Fibroblast of skin of right biceps (primary cell): ENCODE results near the gene HNF1B.
"Not testable (repeated sequence)": the region's sequence is repeated elsewhere in the genome, so short reads cannot be mapped to it uniquely, and the experiment has no call there.

Experiments used
- DNase-seq: peaks from one replicate; pipeline ENCODE4 v3.0.0-alpha.2; 2013

HNF1B gene

GRCh38 chr17:37699285-37699973 lies 45.4 kb downstream of the HNF1B start:
- DNase-seq, result peak; percentile 32

DNA sequence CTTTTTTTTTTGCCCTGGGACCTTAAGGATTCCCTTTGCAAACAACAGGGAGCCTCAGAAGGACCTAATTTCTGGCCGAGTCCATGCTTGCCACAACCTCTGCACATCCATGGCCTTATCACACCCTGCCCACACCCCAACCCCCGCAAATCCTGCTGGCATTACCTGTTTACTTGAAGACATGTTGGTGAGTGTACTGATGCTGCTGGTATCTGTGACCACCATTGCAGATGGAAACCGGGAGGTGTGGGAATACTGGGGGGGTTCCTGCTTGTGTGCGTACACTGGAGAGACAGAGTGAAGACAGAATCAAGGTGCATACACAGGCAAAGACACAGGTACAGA lies 46.0 kb downstream of the HNF1B start:
- DNase-seq, result no peak

DNA sequence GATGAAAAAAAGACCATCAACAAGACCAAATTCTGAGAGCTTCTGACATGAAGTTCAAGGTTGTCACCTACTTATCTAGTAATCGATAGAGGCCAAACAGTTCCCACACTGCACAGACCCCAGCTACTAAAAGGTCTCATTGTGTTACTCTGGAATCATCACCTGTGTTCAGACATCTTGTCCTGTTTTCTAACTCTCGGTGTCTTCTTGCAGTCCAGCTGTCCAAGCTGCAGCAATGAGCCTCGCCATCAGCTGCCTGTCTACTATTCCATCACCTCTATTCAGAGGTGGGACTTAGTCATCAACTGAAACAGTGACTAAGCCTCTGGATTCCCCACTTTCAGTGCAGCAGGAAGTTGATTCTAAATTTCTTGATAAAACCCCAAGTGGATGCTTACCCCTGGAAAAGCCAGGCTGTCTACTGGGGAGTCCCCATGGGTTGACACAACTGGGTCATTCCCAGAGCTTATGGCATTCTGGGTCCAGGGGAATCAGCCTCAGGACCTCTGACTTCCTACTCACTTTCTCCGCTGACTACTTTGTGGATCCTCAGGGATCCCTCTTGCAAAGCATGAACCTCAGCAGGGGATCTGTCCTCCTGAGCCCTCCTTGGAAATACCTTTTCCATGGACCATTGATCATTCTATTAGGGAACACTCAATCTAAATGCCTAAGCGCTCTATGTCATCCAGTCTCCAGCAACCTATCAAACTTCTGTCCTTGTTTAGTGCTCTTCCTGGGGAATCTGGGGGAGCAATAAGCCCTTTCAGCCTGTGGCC lies 46.5 kb downstream of the HNF1B start:
- DNase-seq, result peak; percentile 48

- no peak for DNase-seq
These were observed 47.5 kb downstream of the HNF1B start for GRCh38 chr17:37697381-37697780.

- no peak for DNase-seq
These were observed 48.5 kb downstream of the HNF1B start for GRCh38 chr17:37696366-37696765.

- no peak for DNase-seq
These were observed 49.1 kb downstream of the HNF1B start for GRCh38 chr17:37695726-37696125.

DNA sequence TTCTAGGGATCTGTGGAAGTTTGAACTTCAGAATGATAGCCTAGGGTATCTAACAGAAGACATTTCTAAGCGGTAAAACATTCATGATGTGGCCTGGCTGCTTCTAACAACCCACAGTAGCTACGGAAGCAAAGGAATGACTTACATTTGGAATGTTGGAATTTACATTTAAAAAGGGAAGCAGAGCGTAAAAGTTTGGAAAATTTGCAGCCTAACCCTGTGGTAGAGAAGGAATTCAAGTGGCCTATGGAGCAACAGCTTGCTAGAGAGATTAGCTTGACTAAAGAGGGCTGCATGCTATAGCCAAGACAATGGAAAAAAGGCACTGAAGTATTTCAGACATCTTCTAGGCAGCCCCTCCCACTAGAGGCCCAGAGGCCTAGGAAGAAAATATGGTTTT lies 50.1 kb downstream of the HNF1B start:
- no peak for DNase-seq

DNA sequence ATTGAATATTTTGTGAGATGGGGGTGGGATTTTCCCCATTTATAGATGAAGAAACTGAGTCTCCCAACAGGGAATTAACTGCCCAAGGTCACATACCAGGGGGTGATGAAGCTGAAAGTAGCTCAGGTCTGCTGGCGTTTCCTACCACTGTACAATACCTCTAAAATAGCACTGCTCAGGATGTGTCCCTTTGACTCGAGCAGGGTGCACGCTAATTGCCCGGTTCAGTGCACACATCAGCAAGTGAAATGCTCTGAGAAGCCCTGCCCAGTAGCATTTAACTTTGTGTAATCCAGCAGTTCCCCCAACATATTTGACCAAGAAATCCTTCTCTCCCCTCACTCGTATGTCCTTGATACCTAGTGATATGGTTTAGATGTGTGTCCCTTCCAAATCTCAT lies 51.5 kb downstream of the HNF1B start:
- DNase-seq, result no peak

DNA sequence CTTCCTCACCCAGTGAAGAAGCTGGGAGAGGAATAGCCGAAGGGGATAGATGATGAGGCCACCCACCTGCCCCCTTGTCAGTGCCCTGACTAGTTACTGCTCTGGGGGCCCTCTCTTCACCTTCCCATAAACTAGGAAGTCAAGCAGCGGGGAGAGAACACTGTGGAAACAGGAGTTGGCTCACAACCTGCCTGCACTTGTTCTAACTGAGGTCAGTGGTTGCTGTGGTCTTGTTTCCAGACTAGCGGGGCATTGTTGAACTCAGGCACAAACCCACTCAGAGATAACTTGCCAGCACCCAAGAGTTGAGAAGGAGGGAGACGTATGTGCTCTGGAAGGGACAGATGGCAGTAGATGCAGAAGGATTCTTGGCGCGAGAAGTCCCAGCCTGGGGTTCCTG lies 53.1 kb downstream of the HNF1B start:
- DNase-seq, result no peak

- DNase-seq, result no peak
These were observed 55.5 kb downstream of the HNF1B start for GRCh38 chr17:37689317-37689716.

- no peak for DNase-seq
These were observed 61.3 kb downstream of the HNF1B start for GRCh38 chr17:37683454-37683984.

DNA sequence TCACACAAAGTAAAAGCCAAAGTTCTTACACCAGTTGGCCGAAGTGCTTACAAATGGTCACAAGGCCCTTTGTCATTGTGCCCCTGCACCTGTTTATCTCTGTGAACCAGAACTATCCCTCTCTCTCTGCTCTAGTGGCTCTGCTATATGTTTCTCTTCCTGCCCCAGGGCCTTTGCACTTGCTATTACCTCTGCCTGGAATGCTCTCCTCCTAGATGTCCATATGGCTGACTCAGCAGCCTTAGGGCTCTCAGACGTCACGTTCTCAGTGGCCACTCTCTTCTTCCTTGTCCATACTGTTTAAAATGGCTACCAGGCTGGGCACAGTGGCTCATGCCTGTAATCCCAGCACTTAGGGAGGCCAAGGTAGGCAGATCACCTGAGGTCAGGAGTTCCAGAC lies 62.9 kb downstream of the HNF1B start:
- DNase-seq, result no peak

DNA sequence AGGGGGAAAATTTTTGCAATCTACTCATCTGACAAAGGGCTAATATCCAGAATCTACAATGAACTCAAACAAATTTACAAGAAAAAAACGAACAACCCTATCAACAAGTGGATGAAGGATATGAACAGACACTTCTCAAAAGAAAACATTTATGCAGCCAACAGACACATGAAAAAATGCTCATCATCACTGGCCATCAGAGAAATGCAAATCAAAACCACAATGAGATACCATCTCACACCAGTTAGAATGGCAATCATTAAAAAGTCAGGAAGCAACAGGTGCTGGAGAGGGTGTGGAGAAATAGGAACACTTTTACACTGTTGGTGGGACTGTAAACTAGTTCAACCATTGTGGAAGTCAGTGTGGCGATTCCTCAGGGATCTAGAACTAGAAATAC lies 64.9 kb downstream of the HNF1B start:
- not testable (repeated sequence) for DNase-seq

GRCh38 chr17:37678036-37678435 lies 66.8 kb downstream of the HNF1B start:
- no peak for DNase-seq

DNA sequence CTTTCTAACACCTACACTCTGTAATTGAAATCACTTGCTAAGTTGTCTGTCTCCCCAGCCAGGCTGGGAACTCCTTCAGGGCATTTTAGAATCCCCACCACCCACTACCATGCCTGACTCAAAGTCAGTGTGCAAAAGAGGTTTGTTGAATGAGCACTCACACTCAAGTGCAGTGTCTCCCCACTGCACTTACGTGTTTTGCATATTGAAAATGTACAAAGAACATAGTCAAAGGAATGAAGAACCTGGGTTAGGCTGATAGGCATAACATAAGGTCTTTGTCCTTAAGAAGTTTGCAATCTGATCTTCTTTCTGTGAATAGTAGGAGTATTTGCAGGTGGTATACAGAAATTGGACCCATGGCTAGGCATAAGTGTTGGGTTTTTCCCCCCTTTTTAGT lies 67.8 kb downstream of the HNF1B start:
- DNase-seq, result no peak

DNA sequence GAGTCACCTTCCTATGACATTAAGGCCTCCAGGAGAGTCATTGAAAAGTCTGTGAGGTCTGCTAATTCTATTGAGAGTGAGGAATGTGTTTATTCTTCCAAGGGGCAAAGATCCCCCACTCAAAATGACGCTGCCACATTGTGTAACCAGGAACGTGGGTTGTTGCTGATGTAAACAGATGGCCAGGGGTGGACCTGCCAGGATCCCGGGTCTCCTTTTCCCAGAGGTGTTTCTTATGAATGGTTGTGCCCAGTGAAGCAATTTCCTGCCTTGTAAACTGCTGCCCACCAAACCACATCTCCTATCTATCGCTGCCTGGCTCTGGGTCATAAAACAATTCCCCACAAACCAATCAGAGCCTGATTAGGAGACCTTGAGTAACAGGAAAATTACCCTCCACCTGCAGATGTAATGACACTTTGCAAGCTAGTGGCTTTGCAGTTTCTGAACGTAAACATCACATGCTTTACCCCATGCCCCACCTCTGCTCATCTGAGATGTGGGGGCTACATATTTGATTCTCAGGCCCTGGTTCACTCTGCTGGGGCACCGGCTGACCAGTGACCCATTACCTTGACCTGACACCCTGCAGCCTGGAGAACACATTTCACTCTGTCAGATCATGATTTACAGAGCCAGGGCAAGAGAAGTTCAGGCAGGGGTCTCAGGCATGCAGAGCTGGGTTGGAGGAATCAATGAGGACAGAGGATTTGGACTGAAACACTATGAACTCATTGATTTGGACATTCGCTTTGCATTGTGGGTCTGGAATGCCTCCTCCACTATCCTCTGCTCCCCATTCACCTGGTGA lies 68.5 kb downstream of the HNF1B start:
- DNase-seq, result no peak

DNA sequence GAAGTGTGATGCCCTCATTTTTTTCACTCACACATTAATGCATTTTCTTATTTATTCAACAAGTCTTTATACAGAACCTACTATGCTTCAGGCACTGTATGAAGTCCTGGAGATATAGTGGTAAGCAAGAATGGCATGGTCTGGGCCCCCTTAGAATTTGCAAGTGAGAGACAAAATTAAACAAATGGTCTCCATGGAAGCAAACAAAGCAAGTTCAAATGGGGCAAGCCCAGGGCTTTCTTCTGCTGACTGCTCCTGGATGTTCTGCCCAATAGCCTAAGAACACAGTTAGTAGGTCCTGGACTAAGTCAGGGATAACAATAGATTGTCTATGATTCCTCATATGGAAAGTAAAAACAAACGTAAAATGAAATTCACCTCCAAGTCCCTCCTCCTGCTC lies 70.3 kb downstream of the HNF1B start:
- no peak for DNase-seq

GRCh38 chr17:37673386-37673785 lies 71.5 kb downstream of the HNF1B start:
- peak; percentile 21 for DNase-seq

DNA sequence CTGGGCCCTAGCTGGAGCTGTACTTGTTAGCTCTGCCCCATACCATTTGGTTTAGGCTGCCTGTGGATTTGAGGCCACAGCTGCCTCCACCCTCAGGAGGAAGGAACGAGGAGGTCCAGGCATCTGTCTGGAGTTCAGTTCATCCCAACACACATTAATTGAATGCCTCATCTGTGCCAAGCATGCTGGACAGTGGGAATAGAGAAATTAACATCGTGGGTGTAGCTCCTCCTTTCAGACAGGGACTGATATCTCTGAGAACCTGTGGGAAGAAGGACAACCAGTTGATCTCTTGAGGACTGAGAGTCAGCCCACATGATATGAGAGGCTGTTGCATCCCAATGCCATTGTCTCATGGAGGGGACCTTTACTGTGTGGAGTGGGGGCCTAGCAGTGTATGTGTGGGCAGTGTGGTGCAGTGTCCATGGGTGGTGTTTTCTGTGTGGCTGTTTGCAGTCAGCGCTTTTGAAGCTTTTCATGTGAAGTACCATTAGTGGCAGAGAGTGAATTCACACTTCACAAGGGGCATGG lies 72.2 kb downstream of the HNF1B start:
- DNase-seq, result no peak

GRCh38 chr17:37671824-37672547 lies 72.9 kb downstream of the HNF1B start:
- DNase-seq, result peak; percentile 95

- peak; percentile 21 for DNase-seq
These were observed 73.6 kb downstream of the HNF1B start for GRCh38 chr17:37671028-37671823.

- no peak for DNase-seq
These were observed 77.8 kb downstream of the HNF1B start for GRCh38 chr17:37667039-37667438.
